Prostate gland (tissue), 2 donors: ENCODE data around the gene TNRC6C.

Experiments used
- CTCF ChIP-seq, 4 experiments: fragments of 200-600 bp in 2 of 4; fragments of 450-650 bp in 2 of 4; sonication (generic) in 2 of 4; IDR thresholded peaks; 1 replicate in 3 of 4; 2 replicates in 1 of 4; pipeline ENCODE4 v1.5.1; 2016 to 2019; ENCODE audit warnings: antibody characterized with exemption in 4 of 4, mild to moderate bottlenecking in 2 of 4, moderate library complexity in 2 of 4
- POLR2A ChIP-seq: fragments of 450-650 bp; IDR thresholded peaks from one replicate; pipeline ENCODE4 v1.6.1; 2016; ENCODE audit warnings: antibody characterized with exemption, mild to moderate bottlenecking
- POLR2AphosphoS5 ChIP-seq: sonication (generic); formaldehyde crosslinking; IDR thresholded peaks from one replicate; pipeline ENCODE4 v1.6.1; 2017; ENCODE audit warnings: antibody characterized with exemption

GRCh38 chr17:78105551-78105950, 147.0 kb downstream of the TNRC6C start:
- TF ChIP-seq CTCF (IDR thresholded peaks at IDR 0.05) (no peak), POLR2A (no peak), POLR2AphosphoS5 (no peak)
